Measurements from ENCODE around the gene ZFYVE28. TPM values are rescaled to one million over a fixed set of nuclear protein-coding genes. Genes with fewer than 3 reads are reported as not detected.
A peak's percentile ranks its signal among the peaks of the same experiment; 100 is the strongest.

Gene ZFYVE28
- total RNA-seq, 1 donor from 2014 or later = 3.3 TPM

GRCh38 chr4:2261853-2262144 lies 156.6 kb downstream of the ZFYVE28 start, which contains the start of gene MXD4:
Gene MXD4, minus strand, starts transcription at chr4:2262109. Its CDS starts 129 bp downstream, at chr4:2261980.
- TF ChIP-seq CTCF (IDR thresholded peaks at IDR 0.05) = no peak
- Mint-ChIP-seq H3K4me1 (ENCODE audit: low read depth) (peaks cover 17% of the 10 kb centered on the region), H3K9me3 (ENCODE audit: low read depth) (no peaks in the 10 kb centered on the region), H3K4me3 (ENCODE audit: unreplicated experiment) (peak within 1 kb of the TSS; percentile 74), H3K36me3 (ENCODE audit: low read depth) (no peaks in the 10 kb centered on the region), H3K27me3 (ENCODE audit: low read depth) (no peaks in the 10 kb centered on the region), H3K27ac (ENCODE audit: unreplicated experiment) (peak within 1 kb of the TSS; percentile 49)
- no peak for DNase-seq (ENCODE audit: low spot score)

- no peaks in the 10 kb centered on the region for H3K9me3 Mint-ChIP-seq (ENCODE audit: low read depth)
- H3K27ac Mint-ChIP-seq (ENCODE audit: unreplicated experiment) = no peak overlapping the region
- H3K27me3 Mint-ChIP-seq (ENCODE audit: low read depth) = no peaks in the 10 kb centered on the region
- H3K4me3 Mint-ChIP-seq (ENCODE audit: unreplicated experiment) = peak overlapping the region; percentile 74
- H3K36me3 Mint-ChIP-seq (ENCODE audit: low read depth) = no peaks in the 10 kb centered on the region
- peak; percentile 83 for DNase-seq (ENCODE audit: low spot score)
- peaks cover 18% of the 10 kb centered on the region for H3K4me1 Mint-ChIP-seq (ENCODE audit: low read depth)
- no peak for TF ChIP-seq CTCF (IDR thresholded peaks at IDR 0.05)
These were observed 157.2 kb downstream of the ZFYVE28 start for GRCh38 chr4:2261110-2261852.

GRCh38 chr4:2260344-2261109 lies 157.9 kb downstream of the ZFYVE28 start:
- Mint-ChIP-seq H3K4me3 (ENCODE audit: unreplicated experiment) (peak overlapping the region; percentile 74), H3K27ac (ENCODE audit: unreplicated experiment) (no peak overlapping the region), H3K36me3 (ENCODE audit: low read depth) (no peaks in the 10 kb centered on the region), H3K27me3 (ENCODE audit: low read depth) (no peaks in the 10 kb centered on the region), H3K9me3 (ENCODE audit: low read depth) (no peaks in the 10 kb centered on the region), H3K4me1 (ENCODE audit: low read depth) (peaks cover 16% of the 10 kb centered on the region)
- TF ChIP-seq CTCF (IDR thresholded peaks at IDR 0.05) = no peak
- peak; percentile 79 for DNase-seq (ENCODE audit: low spot score)

GRCh38 chr4:2259541-2260343 lies 158.7 kb downstream of the ZFYVE28 start:
- DNase-seq (ENCODE audit: low spot score) = peak; percentile 75
- TF ChIP-seq CTCF (IDR thresholded peaks at IDR 0.05) = no peak
- Mint-ChIP-seq H3K4me3 (ENCODE audit: unreplicated experiment) (peak overlapping the region; percentile 74), H3K27me3 (ENCODE audit: low read depth) (no peaks in the 10 kb centered on the region), H3K27ac (ENCODE audit: unreplicated experiment) (no peak overlapping the region), H3K9me3 (ENCODE audit: low read depth) (no peaks in the 10 kb centered on the region), H3K4me1 (ENCODE audit: low read depth) (peaks cover 16% of the 10 kb centered on the region), H3K36me3 (ENCODE audit: low read depth) (peaks cover 3% of the 10 kb centered on the region)

- H3K27ac Mint-ChIP-seq (ENCODE audit: unreplicated experiment) = no peak overlapping the region
- peak; percentile 88 for DNase-seq (ENCODE audit: low spot score)
- H3K36me3 Mint-ChIP-seq (ENCODE audit: low read depth) = peaks cover 10% of the 10 kb centered on the region
- H3K27me3 Mint-ChIP-seq (ENCODE audit: low read depth) = no peaks in the 10 kb centered on the region
- no peak for TF ChIP-seq CTCF (IDR thresholded peaks at IDR 0.05)
- H3K4me3 Mint-ChIP-seq (ENCODE audit: unreplicated experiment) = no peak overlapping the region
- no peaks in the 10 kb centered on the region for H3K9me3 Mint-ChIP-seq (ENCODE audit: low read depth)
- H3K4me1 Mint-ChIP-seq (ENCODE audit: low read depth) = peaks cover 16% of the 10 kb centered on the region
These were observed 159.4 kb downstream of the ZFYVE28 start for GRCh38 chr4:2259036-2259540.
